PFSK-1 (cell line): ENCODE data around the gene METTL26.

Source experiments
- FOXP2 ChIP-seq: optimal IDR thresholded peaks from 2 replicates; pipeline ENCODE3; 2011; ENCODE audit warnings: borderline replicate concordance, control low read depth, inconsistent platforms; ENCODE audit not compliant: insufficient read depth; ENCODE audit errors: extremely low read length, extremely low read depth
- POLR2AphosphoS5 ChIP-seq: IDR thresholded peaks from 2 replicates; pipeline ENCODE4 v1.6.1; 2012; ENCODE audit warnings: low read depth, mild to moderate bottlenecking, control low read depth, low read length, moderate library complexity
- SIN3A ChIP-seq: IDR thresholded peaks from 2 replicates; pipeline ENCODE4 v1.6.1; 2012; ENCODE audit warnings: mild to moderate bottlenecking, low read length, moderate library complexity, borderline replicate concordance; ENCODE audit not compliant: insufficient read depth
- TAF1 ChIP-seq: IDR thresholded peaks from 2 replicates; pipeline ENCODE4 v1.6.1; 2012; ENCODE audit warnings: low read length, control low read depth, borderline replicate concordance; ENCODE audit not compliant: insufficient read depth

GRCh38 chr16:593406-593805, 42.7 kb downstream of the METTL26 start:
- no peak for TF ChIP-seq SIN3A
- TF ChIP-seq TAF1, result no peak
- TF ChIP-seq FOXP2, result no peak
- no peak for TF ChIP-seq POLR2AphosphoS5
